ENCODE measurements around the gene MINK1.
"Not testable (repeated sequence)": the region's sequence is repeated elsewhere in the genome, so short reads cannot be mapped to it uniquely, and the experiment has no call there.

MINK1 gene

GRCh38 chr17:4849011-4849536, 15.9 kb downstream of the MINK1 start:
- DNase-seq = no peak

GRCh38 chr17:4850246-4850645, 17.1 kb downstream of the MINK1 start:
- DNase-seq = no peak

- DNase-seq = no peak
Observed at GRCh38 chr17:4851084-4851483, 17.9 kb downstream of the MINK1 start.

- peak; percentile 38 for DNase-seq
Observed at GRCh38 chr17:4852567-4853207, 19.5 kb downstream of the MINK1 start.

- DNase-seq = peak; percentile 5
Observed at GRCh38 chr17:4853208-4853671, 20.1 kb downstream of the MINK1 start.

- no peak for DNase-seq
Observed at GRCh38 chr17:4854111-4854681, 21.1 kb downstream of the MINK1 start.

GRCh38 chr17:4856271-4856936, 23.3 kb downstream of the MINK1 start:
- no peak for DNase-seq

GRCh38 chr17:4856937-4857314, 23.8 kb downstream of the MINK1 start:
- DNase-seq = no peak

- DNase-seq = not testable (repeated sequence)
Observed at GRCh38 chr17:4857347-4857746, 24.2 kb downstream of the MINK1 start.

GRCh38 chr17:4858068-4858881, 25.1 kb downstream of the MINK1 start:
- no peak for DNase-seq

- DNase-seq = no peak
Observed at GRCh38 chr17:4858882-4859260, 25.7 kb downstream of the MINK1 start.

GRCh38 chr17:4859816-4860625, 26.9 kb downstream of the MINK1 start:
- no peak for DNase-seq

GRCh38 chr17:4860651-4861050, 27.5 kb downstream of the MINK1 start:
- no peak for DNase-seq

GRCh38 chr17:4861052-4861451, 27.9 kb downstream of the MINK1 start:
- no peak for DNase-seq

- DNase-seq = no peak
Observed at GRCh38 chr17:4862720-4863119, 29.6 kb downstream of the MINK1 start.

GRCh38 chr17:4863321-4863720, 30.2 kb downstream of the MINK1 start:
- no peak for DNase-seq

GRCh38 chr17:4867535-4867934, 34.4 kb downstream of the MINK1 start:
- not testable (repeated sequence) for DNase-seq

- not testable (repeated sequence) for DNase-seq
Observed at GRCh38 chr17:4869058-4869998, 36.2 kb downstream of the MINK1 start.

- no peak for DNase-seq
Observed at GRCh38 chr17:4870855-4871254, 37.7 kb downstream of the MINK1 start.

- no peak for DNase-seq
Observed at GRCh38 chr17:4872786-4873185, 39.6 kb downstream of the MINK1 start.

- no peak for DNase-seq
Observed at GRCh38 chr17:4877089-4877488, 43.9 kb downstream of the MINK1 start.
